ENCODE results near the gene KIDINS220. TPM values are rescaled to one million over a fixed set of nuclear protein-coding genes. Genes with fewer than 3 reads are reported as not detected.

Gene KIDINS220
- polyA plus RNA-seq, 1 donor from 2014 or later: 329 TPM

GRCh38 chr2:8819194-8819593, 18.2 kb downstream of the KIDINS220 start:
- Histone ChIP-seq H3K36me3 (ENCODE audit: insufficient read depth, low read length) (no peaks in the 10 kb centered on the region), H3K4me3 (ENCODE audit: low read length) (no peak overlapping the region), H3K9ac (ENCODE audit: low read length) (no peak overlapping the region), H3K27me3 (ENCODE audit: insufficient read depth, low read depth, low read length) (no peaks in the 10 kb centered on the region), H3K9me3 (ENCODE audit: low read length) (no peaks in the 10 kb centered on the region), H3K27ac (ENCODE audit: low read length) (no peak overlapping the region), H4K20me1 (ENCODE audit: insufficient read depth) (peaks cover 22% of the 10 kb centered on the region), H3F3A (ENCODE audit: insufficient read depth, low read length, poor library complexity, severe bottlenecking) (no peaks in the 10 kb centered on the region), H2AFZ (ENCODE audit: low read depth, low read length) (no peak overlapping the region), H3K4me2 (ENCODE audit: low read length) (no peak overlapping the region), H3K79me2 (replicated peaks; ENCODE audit: insufficient read depth, low read length) (peaks cover 21% of the 10 kb centered on the region), H3K9me2 (ENCODE audit: insufficient read depth, low read length) (no peaks in the 10 kb centered on the region)
- TF ChIP-seq CTCF (IDR thresholded peaks at IDR 0.05; ENCODE audit: poor library complexity, severe bottlenecking) (no peak), REST (IDR thresholded peaks at IDR 0.05; ENCODE audit: borderline replicate concordance) (no peak), RAD21 (conservative IDR thresholded peaks at IDR 0.05) (no peak), EP300 (conservative IDR thresholded peaks at IDR 0.05; ENCODE audit: poor library complexity, severe bottlenecking) (no peak), SMC3 (conservative IDR thresholded peaks at IDR 0.05; ENCODE audit: poor library complexity) (no peak), EZH2 (IDR thresholded peaks at IDR 0.05; ENCODE audit: borderline replicate concordance, insufficient read depth, low read length, poor library complexity, severe bottlenecking) (no peak), MXI1 (conservative IDR thresholded peaks at IDR 0.05; ENCODE audit: poor library complexity, severe bottlenecking) (no peak), TAF1 (IDR thresholded peaks at IDR 0.05; ENCODE audit: low read depth) (no peak), POLR2AphosphoS5 (IDR thresholded peaks at IDR 0.05) (no peak)

GRCh38 chr2:8817221-8817620, 20.2 kb downstream of the KIDINS220 start:
- TF ChIP-seq MXI1 (conservative IDR thresholded peaks at IDR 0.05; ENCODE audit: poor library complexity, severe bottlenecking) (no peak), TAF1 (IDR thresholded peaks at IDR 0.05; ENCODE audit: low read depth) (no peak), REST (IDR thresholded peaks at IDR 0.05; ENCODE audit: borderline replicate concordance) (no peak), RAD21 (conservative IDR thresholded peaks at IDR 0.05) (no peak), EZH2 (IDR thresholded peaks at IDR 0.05; ENCODE audit: borderline replicate concordance, insufficient read depth, low read length, poor library complexity, severe bottlenecking) (no peak), EP300 (conservative IDR thresholded peaks at IDR 0.05; ENCODE audit: poor library complexity, severe bottlenecking) (no peak), CTCF (IDR thresholded peaks at IDR 0.05; ENCODE audit: poor library complexity, severe bottlenecking) (no peak), POLR2AphosphoS5 (IDR thresholded peaks at IDR 0.05) (no peak), SMC3 (conservative IDR thresholded peaks at IDR 0.05; ENCODE audit: poor library complexity) (no peak)
- Histone ChIP-seq H3K27me3 (ENCODE audit: insufficient read depth, low read depth, low read length) (no peaks in the 10 kb centered on the region), H3K4me2 (ENCODE audit: low read length) (no peak overlapping the region), H3K27ac (ENCODE audit: low read length) (no peak overlapping the region), H3F3A (ENCODE audit: insufficient read depth, low read length, poor library complexity, severe bottlenecking) (no peaks in the 10 kb centered on the region), H3K79me2 (replicated peaks; ENCODE audit: insufficient read depth, low read length) (peaks cover 6% of the 10 kb centered on the region), H3K9ac (ENCODE audit: low read length) (no peak overlapping the region), H4K20me1 (ENCODE audit: insufficient read depth) (peaks cover 28% of the 10 kb centered on the region), H3K36me3 (ENCODE audit: insufficient read depth, low read length) (peaks cover 4% of the 10 kb centered on the region), H3K4me3 (ENCODE audit: low read length) (no peak overlapping the region), H3K9me3 (ENCODE audit: low read length) (no peaks in the 10 kb centered on the region), H2AFZ (ENCODE audit: low read depth, low read length) (no peak overlapping the region), H3K9me2 (ENCODE audit: insufficient read depth, low read length) (no peaks in the 10 kb centered on the region)
